ENCODE data around the gene EVX2. TPM values are rescaled to one million over a fixed set of nuclear protein-coding genes. Genes with fewer than 3 reads are reported as not detected.

Gene EVX2
- total RNA-seq, 1 donor from 2014 or later: not detected

DNA sequence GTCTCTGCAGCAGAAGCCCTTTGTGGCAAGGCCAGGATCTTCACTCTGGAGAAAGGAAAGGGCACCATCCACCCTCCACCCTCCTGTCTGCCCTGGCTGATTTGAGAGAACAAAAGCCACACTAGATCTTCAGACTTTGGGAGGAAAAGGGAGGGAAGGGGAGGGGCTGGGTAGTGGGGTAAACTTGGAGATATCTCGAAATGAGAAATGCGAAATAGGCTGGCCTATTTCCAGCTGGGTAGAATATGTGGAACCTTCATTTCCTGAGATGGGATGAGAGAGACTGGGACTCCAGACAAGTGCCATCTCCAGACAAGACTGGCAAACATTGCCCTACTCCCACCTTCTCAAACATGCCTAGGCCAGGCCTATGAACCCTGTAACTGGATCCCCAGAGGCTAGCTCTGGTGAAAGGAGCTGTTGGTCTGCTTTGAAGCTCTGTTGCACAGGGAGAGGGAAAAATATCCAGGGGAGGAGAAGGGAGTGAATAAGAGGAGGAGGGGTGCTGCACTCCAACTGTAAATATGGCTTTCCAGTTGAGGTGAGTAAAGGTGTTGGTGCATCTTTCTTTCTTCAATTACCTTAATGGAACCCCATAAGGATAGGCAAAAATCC lies 17.6 kb upstream of the EVX2 start:
- H3K27me3 Mint-ChIP-seq (ENCODE audit: insufficient read depth, low read depth): peaks cover 98% of the 10 kb centered on the region
- H3K36me3 Mint-ChIP-seq: no peaks in the 10 kb centered on the region
- no peak overlapping the region for H3K4me3 Mint-ChIP-seq
- Histone ChIP-seq H3K9me3 (ENCODE audit: low read depth) (no peaks in the 10 kb centered on the region), H3K4me1 (no peaks in the 10 kb centered on the region), H2AFZ (replicated peaks) (no peak overlapping the region), H3K36me3 (no peaks in the 10 kb centered on the region), H3K79me2 (ENCODE audit: low read depth) (no peaks in the 10 kb centered on the region), H3K9ac (no peak overlapping the region), H3K4me2 (no peak overlapping the region), H3F3A (ENCODE audit: low read depth) (no peaks in the 10 kb centered on the region), H3K27ac (no peak overlapping the region), H3K27me3 (peaks cover 100% of the 10 kb centered on the region), H4K20me1 (ENCODE audit: low read depth) (peaks cover 99% of the 10 kb centered on the region), H3K4me3 (no peak overlapping the region)
- H3K4me1 Mint-ChIP-seq: peaks cover 10% of the 10 kb centered on the region
- TF ChIP-seq CTCF (IDR thresholded peaks at IDR 0.05) (no peak), EZH2 (IDR thresholded peaks at IDR 0.05) (no peak), EZH2phosphoT487 (IDR thresholded peaks at IDR 0.05) (no peak)
- H3K9me3 Mint-ChIP-seq: peaks cover 6% of the 10 kb centered on the region
- no peak for DNase-seq (ENCODE audit: low spot score)
- H3K27ac Mint-ChIP-seq: no peak overlapping the region

GRCh38 chr2:176100547-176101140 lies 16.9 kb upstream of the EVX2 start:
- no peaks in the 10 kb centered on the region for H3K36me3 ChIP-seq
- H3K79me2 ChIP-seq (ENCODE audit: low read depth): no peaks in the 10 kb centered on the region
- Mint-ChIP-seq H3K27ac (no peak overlapping the region), H3K4me1 (peaks cover 8% of the 10 kb centered on the region), H3K36me3 (no peaks in the 10 kb centered on the region), H3K4me3 (no peak overlapping the region), H3K27me3 (ENCODE audit: insufficient read depth, low read depth) (peaks cover 98% of the 10 kb centered on the region), H3K9me3 (peaks cover 6% of the 10 kb centered on the region)
- peaks cover 100% of the 10 kb centered on the region for H3K27me3 ChIP-seq
- H3K4me1 ChIP-seq: no peaks in the 10 kb centered on the region
- no peak overlapping the region for H2AFZ ChIP-seq (replicated peaks)
- TF ChIP-seq EZH2 (IDR thresholded peaks at IDR 0.05): peak; percentile 35
- TF ChIP-seq CTCF (IDR thresholded peaks at IDR 0.05): no peak
- peak; percentile 75 for TF ChIP-seq EZH2phosphoT487 (IDR thresholded peaks at IDR 0.05)
- no peak overlapping the region for H3K4me2 ChIP-seq
- H3K27ac ChIP-seq: no peak overlapping the region
- no peak overlapping the region for H3K9ac ChIP-seq
- H3K4me3 ChIP-seq: no peak overlapping the region
- H3F3A ChIP-seq (ENCODE audit: low read depth): no peaks in the 10 kb centered on the region
- peaks cover 99% of the 10 kb centered on the region for H4K20me1 ChIP-seq (ENCODE audit: low read depth)
- no peaks in the 10 kb centered on the region for H3K9me3 ChIP-seq (ENCODE audit: low read depth)
- DNase-seq (ENCODE audit: low spot score): no peak

- Mint-ChIP-seq H3K27ac (no peak within 1 kb of the TSS), H3K4me1 (peaks cover 7% of the 10 kb centered on the region), H3K4me3 (no peak within 1 kb of the TSS), H3K9me3 (peaks cover 6% of the 10 kb centered on the region), H3K27me3 (ENCODE audit: insufficient read depth, low read depth) (peaks cover 98% of the 10 kb centered on the region), H3K36me3 (no peaks in the 10 kb centered on the region)
- no peak for DNase-seq (ENCODE audit: low spot score)
- Histone ChIP-seq H3K4me3 (peak within 1 kb of the TSS; percentile 7), H3K27me3 (peaks cover 100% of the 10 kb centered on the region), H4K20me1 (ENCODE audit: low read depth) (peaks cover 99% of the 10 kb centered on the region), H3K36me3 (no peaks in the 10 kb centered on the region), H3K9ac (no peak within 1 kb of the TSS), H3F3A (ENCODE audit: low read depth) (no peaks in the 10 kb centered on the region), H3K4me2 (peak within 1 kb of the TSS; percentile 30), H3K79me2 (ENCODE audit: low read depth) (no peaks in the 10 kb centered on the region), H3K27ac (no peak within 1 kb of the TSS), H2AFZ (replicated peaks) (no peak within 1 kb of the TSS), H3K9me3 (ENCODE audit: low read depth) (no peaks in the 10 kb centered on the region), H3K4me1 (no peaks in the 10 kb centered on the region)
- TF ChIP-seq EZH2 (IDR thresholded peaks at IDR 0.05) (peak; percentile 98), CTCF (IDR thresholded peaks at IDR 0.05) (no peak), EZH2phosphoT487 (IDR thresholded peaks at IDR 0.05) (peak; percentile 97)
Observed at GRCh38 chr2:176099728-176100546, 16.2 kb upstream of the EVX2 start, which contains the start of gene HOXD12. Gene HOXD12 (plus strand): TSS chr2:176099795. CDS start chr2:176099802, 7 bp downstream.

Measured in neural progenitor cell (in vitro differentiated cells).